Measurements from ENCODE around the gene ATOH1.

Gene ATOH1, protein sequence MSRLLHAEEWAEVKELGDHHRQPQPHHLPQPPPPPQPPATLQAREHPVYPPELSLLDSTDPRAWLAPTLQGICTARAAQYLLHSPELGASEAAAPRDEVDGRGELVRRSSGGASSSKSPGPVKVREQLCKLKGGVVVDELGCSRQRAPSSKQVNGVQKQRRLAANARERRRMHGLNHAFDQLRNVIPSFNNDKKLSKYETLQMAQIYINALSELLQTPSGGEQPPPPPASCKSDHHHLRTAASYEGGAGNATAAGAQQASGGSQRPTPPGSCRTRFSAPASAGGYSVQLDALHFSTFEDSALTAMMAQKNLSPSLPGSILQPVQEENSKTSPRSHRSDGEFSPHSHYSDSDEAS

DNA sequence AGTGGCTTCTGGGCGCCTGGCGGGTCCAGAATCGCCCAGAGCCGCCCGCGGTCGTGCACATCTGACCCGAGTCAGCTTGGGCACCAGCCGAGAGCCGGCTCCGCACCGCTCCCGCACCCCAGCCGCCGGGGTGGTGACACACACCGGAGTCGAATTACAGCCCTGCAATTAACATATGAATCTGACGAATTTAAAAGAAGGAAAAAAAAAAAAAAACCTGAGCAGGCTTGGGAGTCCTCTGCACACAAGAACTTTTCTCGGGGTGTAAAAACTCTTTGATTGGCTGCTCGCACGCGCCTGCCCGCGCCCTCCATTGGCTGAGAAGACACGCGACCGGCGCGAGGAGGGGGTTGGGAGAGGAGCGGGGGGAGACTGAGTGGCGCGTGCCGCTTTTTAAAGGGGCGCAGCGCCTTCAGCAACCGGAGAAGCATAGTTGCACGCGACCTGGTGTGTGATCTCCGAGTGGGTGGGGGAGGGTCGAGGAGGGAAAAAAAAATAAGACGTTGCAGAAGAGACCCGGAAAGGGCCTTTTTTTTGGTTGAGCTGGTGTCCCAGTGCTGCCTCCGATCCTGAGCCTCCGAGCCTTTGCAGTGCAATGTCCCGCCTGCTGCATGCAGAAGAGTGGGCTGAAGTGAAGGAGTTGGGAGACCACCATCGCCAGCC, at the start of gene ATOH1:
ATOH1 (plus strand) TSS at position 422 of the 663 bp plus-strand sequence; CDS start at position 596, 174 bp downstream.
- no peak for DNase-seq (ENCODE audit: low read depth)

DNA sequence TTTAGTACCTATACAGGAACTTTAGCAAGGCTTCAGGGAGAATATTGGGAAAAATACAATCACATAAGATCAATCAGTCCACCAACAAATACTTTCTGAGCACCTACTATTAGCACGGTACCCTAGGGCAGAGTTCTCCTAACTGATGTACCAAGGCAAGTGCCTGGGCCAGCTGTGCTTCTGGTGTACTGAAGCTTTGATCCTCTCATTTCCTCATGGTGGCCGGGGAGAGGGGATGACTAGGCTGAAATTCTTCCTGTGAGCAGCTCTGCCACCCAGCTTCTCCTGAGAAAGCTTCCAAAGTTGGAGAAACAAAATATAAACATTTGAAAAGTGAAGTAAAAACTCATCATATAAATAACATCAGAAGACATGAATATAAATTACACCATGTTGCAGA, 49.3 kb upstream of the ATOH1 start:
- DNase-seq (ENCODE audit: low read depth), result no peak

DNA sequence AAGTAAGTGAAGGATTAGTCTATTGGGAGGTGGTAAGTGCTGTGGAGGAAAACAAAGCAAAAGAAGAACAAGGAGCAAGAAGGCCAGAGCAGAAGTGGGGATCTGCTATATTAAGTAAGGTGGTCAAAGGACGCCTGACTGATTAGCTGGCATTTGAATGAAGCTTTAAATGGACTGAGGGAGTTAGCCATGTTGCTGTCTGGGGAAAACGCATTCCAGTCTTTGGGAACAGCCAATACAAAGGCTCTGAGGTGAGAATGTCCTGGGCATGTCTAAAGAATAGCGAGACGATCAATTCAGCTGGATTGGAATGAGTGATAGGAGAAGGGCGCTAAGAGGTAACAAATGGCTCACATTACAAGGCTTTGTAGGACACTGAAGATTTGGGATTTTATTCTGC, 48.5 kb upstream of the ATOH1 start:
- no peak for DNase-seq (ENCODE audit: low read depth)

DNA sequence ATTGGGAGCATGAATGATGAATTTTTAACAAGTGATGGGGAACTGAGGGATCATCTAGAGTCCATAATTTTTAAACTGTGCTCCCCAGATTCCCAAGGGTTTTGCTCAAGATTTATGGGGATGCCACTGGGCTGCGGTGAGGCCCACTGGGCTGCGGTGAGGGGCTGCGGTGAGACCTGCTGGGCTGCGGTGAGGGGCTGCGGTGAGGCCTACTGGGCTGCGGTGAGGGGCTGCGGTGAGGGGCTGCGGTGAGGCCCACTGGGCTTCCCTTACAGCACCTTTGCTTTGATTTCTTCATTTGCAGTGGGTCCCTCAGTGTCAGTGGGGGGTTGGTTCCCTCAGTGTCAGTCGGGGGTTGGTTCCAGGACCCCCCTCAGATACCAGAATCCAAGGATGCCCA, 47.4 kb upstream of the ATOH1 start:
- no peak for DNase-seq (ENCODE audit: low read depth)

DNA sequence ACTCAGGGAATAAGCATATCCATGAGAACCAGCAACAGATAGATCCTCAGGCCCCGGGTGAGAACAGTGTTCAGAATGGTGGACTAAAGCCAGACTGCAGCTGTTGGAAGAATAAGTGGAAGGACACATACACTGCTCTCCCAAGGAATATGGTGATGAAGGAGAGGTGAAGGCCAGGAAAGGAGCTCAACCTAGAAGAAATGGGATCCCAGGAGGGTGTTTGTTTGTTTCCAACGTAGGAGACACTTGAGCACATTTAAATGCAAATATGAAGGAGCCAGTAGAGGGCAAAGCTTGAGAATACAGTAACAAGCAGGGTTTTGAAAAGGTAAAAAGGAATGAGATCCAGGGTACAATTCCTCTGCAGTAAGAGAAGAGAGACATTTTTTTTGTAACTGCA, 42.4 kb upstream of the ATOH1 start:
- no peak for DNase-seq (ENCODE audit: low read depth)

DNA sequence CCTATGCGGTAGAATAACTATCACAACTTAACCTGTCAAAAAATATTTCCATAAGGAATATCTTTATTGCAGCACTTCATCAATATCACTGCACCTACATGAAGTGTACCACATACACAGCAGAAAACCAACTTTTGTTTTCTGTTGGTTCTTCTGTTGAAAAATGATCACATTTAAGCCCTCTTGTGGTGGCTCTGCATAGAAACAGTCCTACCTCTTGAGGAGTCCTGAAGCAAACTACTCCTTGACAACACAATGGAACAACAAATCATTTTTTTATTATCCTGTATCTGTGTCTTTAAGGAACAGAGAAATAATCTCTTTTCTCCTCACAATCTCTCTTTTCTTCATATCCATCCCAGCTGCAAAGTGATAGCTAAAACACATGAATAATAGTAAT, 39.8 kb upstream of the ATOH1 start:
- no peak for DNase-seq (ENCODE audit: low read depth)

DNA sequence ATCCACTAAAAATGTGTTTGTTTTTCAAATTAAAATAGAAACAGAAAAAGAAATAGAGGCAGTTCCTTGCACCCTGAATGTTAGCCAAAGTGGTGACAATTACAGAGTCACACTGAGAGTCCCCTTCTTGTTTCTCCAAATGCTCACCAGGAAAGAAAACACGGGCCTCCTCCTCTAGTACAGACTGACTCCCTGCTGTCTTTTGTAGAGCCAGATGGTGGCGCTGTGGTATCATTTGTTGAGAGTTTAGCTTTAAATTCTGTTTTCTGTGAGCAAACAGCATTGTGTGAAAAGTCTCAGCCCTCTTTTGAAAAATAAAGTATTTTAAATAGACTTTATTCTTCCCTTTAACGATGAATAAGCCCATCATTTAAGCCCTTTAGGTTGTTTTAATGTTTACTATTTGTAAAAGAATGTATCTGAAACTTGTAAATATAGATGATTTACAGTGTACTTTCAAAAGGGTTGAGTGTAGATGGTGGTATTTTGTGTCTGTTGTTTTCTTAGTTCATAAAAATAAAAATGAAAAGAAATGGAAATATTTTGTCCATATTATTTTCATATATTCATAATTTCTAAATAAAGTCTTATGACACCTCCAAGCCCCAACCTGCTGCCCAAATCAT, 36.9 kb upstream of the ATOH1 start:
- no peak for DNase-seq (ENCODE audit: low read depth)

DNA sequence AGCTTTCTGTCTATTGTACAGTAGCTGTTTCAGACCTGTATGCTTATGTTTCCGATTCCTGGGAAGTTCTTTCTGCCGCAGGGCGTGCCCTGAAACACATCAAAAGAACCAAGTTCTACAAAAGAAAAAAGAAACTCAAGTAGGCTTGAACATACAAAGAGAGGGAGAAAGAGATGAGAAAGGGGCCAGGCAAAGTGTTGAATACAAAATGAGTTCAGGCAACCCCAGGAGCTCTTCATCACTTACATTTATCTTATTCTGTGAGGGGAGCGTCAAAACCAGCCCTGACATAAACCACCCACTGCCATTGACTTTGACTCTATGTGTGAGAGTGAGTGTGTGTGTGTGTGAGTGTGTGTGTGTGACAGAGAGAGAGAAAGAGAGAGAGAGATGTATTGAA, 26.5 kb upstream of the ATOH1 start:
- DNase-seq (ENCODE audit: low read depth), result no peak

DNA sequence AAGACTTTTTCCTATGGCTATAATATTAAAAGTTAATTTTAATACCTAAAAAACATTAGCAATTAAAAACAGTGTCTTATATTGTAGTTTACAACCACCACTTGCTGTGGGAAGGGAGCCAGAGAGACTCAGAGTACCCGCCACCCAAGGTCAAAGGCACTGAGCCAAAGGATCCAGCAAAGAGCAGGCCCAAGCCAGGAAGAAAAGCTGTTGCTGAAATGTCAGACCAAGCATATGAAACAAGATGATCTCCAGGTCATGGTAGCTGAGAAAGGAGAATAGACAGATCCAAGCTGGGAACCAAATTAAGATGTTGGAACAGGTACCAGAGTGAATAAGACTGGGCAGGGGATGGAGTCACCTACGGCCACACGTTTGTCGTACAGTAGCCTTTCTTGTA, 18.8 kb upstream of the ATOH1 start:
- DNase-seq (ENCODE audit: low read depth), result no peak

DNA sequence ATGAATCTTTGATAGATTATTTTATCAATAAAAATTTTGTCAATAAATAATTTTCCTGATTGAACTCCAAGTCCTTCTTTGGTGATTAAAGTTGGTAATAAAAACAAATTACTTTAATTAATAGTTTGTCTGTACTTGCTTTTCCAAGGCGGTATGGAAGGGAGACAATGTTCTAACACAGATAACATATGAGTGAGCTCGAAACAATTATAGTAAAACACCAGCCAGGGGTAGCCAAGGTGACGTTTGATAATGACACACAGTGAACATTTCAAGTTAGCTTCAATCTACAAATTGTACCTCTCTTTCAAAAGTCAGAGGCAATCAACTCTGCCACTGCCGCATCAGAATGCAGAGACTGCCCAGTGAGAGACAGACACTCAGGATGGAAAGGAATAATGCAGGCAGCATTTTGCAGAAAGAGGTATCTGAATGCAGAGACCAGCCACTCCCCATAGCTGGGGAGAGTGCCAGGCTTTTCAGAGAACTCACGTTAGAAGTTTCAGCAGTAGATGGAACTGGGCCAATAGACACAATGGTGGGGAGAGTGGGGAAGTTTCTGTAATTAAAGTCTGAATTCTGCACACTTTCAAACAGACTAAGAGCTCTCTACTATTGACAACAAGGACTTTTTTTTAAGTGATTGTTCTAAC, 18.1 kb upstream of the ATOH1 start:
- no peak for DNase-seq (ENCODE audit: low read depth)

DNA sequence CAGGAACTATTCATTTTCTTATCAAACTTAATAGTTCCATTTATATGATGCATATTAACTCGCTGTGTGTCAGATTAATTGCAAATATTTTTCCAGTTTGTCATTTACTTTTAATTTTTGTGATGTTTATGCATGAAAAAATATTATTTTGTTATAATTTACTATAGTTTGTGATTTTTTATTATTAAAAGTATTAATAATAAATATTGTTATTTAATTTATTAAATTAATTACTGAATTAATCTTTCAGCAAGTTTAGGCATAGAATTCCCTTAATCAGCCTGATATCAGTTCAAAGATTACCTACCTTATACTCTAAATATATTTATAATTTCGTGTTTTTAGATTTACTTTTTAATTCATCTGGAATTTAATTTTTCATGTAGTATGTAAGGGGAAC, 15.5 kb upstream of the ATOH1 start:
- no peak for DNase-seq (ENCODE audit: low read depth)

DNA sequence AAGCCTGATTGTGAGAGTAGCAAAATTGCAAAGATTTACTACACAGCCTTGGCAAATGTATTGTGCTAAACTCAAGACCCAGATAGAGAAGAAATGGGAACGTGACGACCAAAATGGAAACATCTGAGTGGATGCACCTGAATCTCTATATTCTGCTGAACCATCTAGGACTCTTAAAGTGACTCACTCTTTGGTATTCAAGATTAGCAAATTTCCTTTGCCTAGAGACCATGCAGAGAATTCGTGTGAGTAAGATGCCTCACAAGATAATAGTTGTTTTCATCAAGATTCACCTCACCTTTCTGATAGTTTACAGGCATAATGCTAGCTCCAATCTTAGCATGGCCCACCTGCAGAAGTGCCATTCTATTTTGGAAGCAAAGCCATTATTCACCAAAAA, 14.4 kb upstream of the ATOH1 start:
- no peak for DNase-seq (ENCODE audit: low read depth)

DNA sequence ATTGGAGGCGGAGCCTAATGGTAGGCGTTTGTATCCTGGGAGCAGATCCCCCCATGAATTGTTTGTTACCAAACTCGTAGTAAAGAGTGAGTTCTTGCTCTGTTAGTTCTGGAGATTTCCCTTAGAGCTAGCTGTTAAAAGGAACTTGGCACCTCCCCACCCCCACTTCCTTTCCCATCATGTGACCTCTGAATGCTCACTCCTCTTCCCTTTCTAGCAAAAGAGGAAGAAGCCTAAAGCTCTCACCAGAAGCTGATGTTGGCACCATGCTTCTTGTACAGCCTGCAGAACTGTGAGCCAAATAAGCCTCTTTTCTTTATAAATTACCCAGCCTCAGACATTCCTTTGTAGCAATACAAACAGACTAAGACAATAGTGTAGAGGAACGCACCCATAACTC, 13.8 kb upstream of the ATOH1 start:
- no peak for DNase-seq (ENCODE audit: low read depth)

DNA sequence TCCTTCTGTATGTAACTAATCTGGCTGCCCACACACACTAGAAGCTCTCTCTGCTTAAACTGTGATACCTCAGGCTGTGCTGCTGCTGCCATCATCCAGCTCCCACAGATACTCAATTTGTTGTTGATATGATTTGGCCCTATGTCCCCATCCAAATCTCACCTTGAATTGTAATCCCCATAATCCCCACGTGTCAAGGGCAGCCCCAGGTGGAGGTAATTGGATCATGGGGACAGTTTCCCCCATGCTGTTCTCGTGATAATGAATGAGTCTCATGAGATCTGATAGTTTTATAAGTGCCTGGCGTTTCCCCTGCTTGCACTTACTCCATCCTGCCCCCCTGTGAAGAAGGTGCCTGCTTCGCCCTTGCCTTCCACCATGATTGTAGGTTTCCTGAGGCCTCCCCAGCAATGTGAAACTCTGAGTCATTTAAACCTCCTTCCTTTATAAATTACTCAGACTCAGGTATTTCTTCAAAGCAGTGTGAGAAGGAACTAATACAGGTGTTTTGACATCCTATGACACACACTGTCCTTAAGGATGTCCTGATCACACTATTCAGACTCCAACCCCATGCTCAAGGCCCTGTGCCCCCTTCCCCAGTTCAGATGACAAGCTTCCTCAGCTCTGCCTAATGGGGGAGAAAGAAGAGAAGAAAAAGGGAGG, 2.9 kb upstream of the ATOH1 start:
- no peak for DNase-seq (ENCODE audit: low read depth)

DNA sequence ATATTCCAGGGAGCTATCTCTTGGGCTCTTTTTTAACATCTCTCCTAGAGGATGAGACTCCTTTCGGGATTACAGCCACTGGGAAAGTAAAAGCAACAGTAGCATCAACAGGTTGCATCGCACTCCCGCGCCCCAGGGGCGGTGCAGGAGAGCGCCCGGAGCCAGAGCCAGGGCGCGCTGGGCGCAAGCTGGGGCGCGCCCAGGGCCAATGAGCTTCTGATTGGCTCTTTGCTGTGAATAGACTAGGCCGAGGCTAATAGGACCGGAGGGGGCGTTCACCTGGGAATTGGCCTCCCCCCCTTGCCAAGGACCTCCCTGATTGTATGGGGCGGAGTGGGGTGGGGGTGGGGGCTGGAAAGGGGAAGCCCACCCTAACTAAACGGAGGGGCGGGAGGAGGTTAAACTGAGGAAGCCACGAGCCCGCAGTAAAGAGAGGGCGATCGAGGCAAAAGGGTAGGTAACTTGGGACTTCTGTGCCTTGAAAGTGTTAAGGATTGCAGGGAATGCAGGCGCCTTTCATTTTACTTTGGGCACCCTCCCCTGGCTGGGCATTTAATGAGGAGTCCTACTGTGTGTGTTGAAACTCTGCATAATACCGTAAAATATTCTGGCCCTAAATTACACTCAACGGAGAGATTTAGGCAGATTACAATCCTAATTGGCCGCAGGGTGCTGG, 1.1 kb upstream of the ATOH1 start:
- no peak for DNase-seq (ENCODE audit: low read depth)

DNA sequence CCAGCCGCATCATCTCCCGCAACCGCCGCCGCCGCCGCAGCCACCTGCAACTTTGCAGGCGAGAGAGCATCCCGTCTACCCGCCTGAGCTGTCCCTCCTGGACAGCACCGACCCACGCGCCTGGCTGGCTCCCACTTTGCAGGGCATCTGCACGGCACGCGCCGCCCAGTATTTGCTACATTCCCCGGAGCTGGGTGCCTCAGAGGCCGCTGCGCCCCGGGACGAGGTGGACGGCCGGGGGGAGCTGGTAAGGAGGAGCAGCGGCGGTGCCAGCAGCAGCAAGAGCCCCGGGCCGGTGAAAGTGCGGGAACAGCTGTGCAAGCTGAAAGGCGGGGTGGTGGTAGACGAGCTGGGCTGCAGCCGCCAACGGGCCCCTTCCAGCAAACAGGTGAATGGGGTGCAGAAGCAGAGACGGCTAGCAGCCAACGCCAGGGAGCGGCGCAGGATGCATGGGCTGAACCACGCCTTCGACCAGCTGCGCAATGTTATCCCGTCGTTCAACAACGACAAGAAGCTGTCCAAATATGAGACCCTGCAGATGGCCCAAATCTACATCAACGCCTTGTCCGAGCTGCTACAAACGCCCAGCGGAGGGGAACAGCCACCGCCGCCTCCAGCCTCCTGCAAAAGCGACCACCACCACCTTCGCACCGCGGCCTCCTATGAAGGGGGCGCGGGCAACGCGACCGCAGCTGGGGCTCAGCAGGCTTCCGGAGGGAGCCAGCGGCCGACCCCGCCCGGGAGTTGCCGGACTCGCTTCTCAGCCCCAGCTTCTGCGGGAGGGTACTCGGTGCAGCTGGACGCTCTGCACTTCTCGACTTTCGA, 654 bp downstream of the ATOH1 start:
- DNase-seq (ENCODE audit: low read depth), result no peak

DNA sequence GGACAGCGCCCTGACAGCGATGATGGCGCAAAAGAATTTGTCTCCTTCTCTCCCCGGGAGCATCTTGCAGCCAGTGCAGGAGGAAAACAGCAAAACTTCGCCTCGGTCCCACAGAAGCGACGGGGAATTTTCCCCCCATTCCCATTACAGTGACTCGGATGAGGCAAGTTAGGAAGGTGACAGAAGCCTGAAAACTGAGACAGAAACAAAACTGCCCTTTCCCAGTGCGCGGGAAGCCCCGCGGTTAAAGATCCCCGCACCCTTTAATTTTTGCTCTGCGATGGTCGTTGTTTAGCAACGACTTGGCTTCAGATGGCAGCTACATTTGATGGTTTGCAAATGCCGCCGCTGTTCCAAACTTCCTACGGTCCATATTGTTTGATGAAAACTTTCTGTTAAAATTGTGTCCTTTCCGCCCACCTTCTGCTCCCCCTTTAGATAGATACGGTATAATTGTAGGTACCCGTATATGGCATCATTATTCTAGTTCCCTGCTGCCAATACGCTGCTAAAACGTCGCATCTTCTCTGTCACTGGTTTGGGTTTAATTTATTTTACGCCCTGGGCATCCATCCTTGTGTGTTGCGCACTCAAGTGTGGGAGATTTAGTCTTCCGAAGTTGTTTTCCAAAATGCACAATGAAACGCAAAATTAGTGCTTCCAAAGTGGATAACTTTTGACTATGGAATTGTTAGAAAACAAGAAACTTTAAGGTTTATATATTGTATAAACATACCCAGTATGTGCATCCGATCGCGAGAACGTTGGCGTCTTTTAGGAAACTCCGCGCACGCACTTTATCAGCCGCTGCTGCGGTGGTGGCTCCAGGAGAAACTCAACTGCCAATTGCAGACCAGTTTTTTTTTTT, 1.5 kb downstream of the ATOH1 start:
- DNase-seq (ENCODE audit: low read depth), result no peak

DNA sequence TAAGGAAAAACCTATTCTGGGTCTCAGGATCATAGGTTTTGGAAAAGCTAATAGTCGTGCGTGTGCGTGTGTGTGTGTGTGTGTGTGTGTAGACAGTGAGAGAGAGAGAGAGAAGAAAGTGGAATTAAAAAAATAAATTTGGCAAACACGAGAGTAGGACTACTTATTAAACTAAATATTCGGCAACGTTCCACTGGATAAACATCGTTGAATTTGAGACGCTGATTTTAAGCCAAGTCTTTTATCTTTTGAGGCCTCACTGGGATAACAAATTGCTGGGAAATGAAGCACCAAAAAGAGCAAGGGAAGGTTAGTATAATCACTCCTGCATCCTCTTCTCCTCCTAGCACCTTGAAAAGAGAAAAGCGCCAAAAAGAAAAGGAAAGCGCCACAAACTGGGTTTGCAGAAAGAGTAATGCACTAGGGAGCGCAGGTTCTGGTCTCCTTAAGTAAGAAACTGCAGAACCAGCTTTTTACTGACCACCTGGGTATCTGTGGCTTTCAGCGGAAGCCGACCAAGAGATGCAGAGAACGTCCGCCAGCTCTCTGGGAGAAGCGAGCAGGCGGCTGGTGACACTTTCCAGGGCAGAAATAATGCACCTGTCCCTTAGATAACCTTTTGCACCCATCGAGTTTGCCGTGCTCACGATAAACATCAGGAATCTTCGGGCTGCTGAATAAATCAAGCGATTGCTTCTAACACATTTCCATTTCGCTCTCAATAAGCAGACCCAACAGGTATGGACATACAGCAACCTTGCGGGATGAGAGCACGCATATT, 3.4 kb downstream of the ATOH1 start:
- no peak for DNase-seq (ENCODE audit: low read depth)
